GM20431 (cell line): Measurements from ENCODE around the gene LILRA5.
"Not testable (repeated sequence)": the region's sequence is repeated elsewhere in the genome, so short reads cannot be mapped to it uniquely, and the experiment has no call there.

ENCODE experiments used
- in situ Hi-C: fragments of 300-500 bp; cut with MseI, MboI; formaldehyde crosslinking; loops from one replicate; pipeline ENCODE4 v1.15.0; 2020; ENCODE audit warnings: low sequenced_read_pairs; ENCODE audit not compliant: unreplicated experiment

Gene LILRA5

GRCh38 chr19:54312436-54313377 lies at the start of gene LILRA5:
LILRA5 (minus strand) TSS chr19:54313166; CDS start chr19:54313019, 147 bp downstream.
- in situ Hi-C loops, result no loop called here

GRCh38 chr19:54361680-54362422 lies 48.9 kb upstream of the LILRA5 start:
- in situ Hi-C loops, result not testable (repeated sequence)

- in situ Hi-C loops, result not testable (repeated sequence)
Measured at GRCh38 chr19:54359149-54359820, 46.3 kb upstream of the LILRA5 start.

GRCh38 chr19:54357381-54357780 lies 44.4 kb upstream of the LILRA5 start:
- in situ Hi-C loops, result no loop called here

GRCh38 chr19:54356444-54357056 lies 43.6 kb upstream of the LILRA5 start:
- in situ Hi-C loops, result no loop called here

- in situ Hi-C loops, result no loop called here
Measured at GRCh38 chr19:54355675-54356074, 42.7 kb upstream of the LILRA5 start.

- in situ Hi-C loops, result no loop called here
Measured at GRCh38 chr19:54354761-54355160, 41.8 kb upstream of the LILRA5 start.

- in situ Hi-C loops, result no loop called here
Measured at GRCh38 chr19:54352546-54352945, 39.6 kb upstream of the LILRA5 start.

GRCh38 chr19:54352041-54352440 lies 39.1 kb upstream of the LILRA5 start:
- in situ Hi-C loops, result no loop called here

GRCh38 chr19:54351474-54351873 lies 38.5 kb upstream of the LILRA5 start:
- in situ Hi-C loops, result no loop called here

GRCh38 chr19:54345938-54346386 lies 33.0 kb upstream of the LILRA5 start:
- in situ Hi-C loops, result no loop called here

GRCh38 chr19:54343868-54344267 lies 30.9 kb upstream of the LILRA5 start:
- in situ Hi-C loops, result no loop called here

- in situ Hi-C loops, result no loop called here
Measured at GRCh38 chr19:54341295-54341694, 28.3 kb upstream of the LILRA5 start.

GRCh38 chr19:54339646-54340358 lies 26.8 kb upstream of the LILRA5 start:
- in situ Hi-C loops, result no loop called here

GRCh38 chr19:54338521-54338920 lies 25.6 kb upstream of the LILRA5 start:
- in situ Hi-C loops, result no loop called here

GRCh38 chr19:54337858-54338230 lies 24.9 kb upstream of the LILRA5 start:
- in situ Hi-C loops, result no loop called here

GRCh38 chr19:54336893-54337857 lies 24.2 kb upstream of the LILRA5 start:
- in situ Hi-C loops, result no loop called here
